ENCODE measurements around the gene POU2F1. TPM values are rescaled to one million over a fixed set of nuclear protein-coding genes. Genes with fewer than 3 reads are reported as not detected.

Gene POU2F1
- total RNA-seq, 1 experiment from 2014 or later = 29.6 TPM

DNA sequence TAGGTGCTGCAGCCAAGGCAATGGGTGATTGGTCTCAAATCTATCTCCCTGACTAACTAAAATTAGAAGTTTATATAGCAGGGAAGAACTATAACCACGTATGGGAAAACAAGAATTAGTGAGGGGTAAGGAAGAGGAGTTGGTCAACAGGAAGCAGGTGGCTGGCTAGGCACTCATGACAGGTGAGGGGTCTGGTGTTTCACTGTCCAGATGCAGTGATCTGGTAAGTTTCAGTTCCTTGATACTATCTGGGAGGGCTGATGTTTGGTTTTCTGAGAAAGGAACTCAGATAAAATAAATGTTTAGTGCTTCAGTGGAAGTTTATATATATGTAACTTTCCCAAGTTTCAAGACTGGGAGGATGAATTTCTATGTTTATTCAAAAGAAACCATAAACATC, 11.6 kb upstream of the POU2F1 start:
- no peaks in the 10 kb centered on the region for H3K27me3 Mint-ChIP-seq (ENCODE audit: insufficient read depth, unreplicated experiment)
- no peaks in the 10 kb centered on the region for H3K36me3 ChIP-seq (ENCODE audit: control insufficient read depth, insufficient read depth, low read length)
- ChIA-PET CTCF (interaction anchor here (0.6 kb wide), 1 partner anchor 10 kb away, joined by 3 read pairs; no protein-coding TSS in a partner anchor), POLR2A (no interaction called here)
- H3K36me3 Mint-ChIP-seq (ENCODE audit: insufficient read depth, unreplicated experiment) = no peaks in the 10 kb centered on the region
- peaks cover 14% of the 10 kb centered on the region for H3K9me3 Mint-ChIP-seq (ENCODE audit: unreplicated experiment)
- H3K4me1 ChIP-seq = no peaks in the 10 kb centered on the region
- 0 out of 2 replicates have a peak, but pooled peaks cover 6% of the 10 kb centered on the region for H3K9me3 ChIP-seq
- no peak overlapping the region for H3K4me3 ChIP-seq (ENCODE audit: low read depth, low read length)
- intact Hi-C loops (cut with micrococcal nuclease; ENCODE audit: unreplicated experiment) = no loop called here
- H3K27ac Mint-ChIP-seq (ENCODE audit: unreplicated experiment) = no peak overlapping the region
- no TSS peak for BruUV-seq (replicated peaks)
- no peaks in the 10 kb centered on the region for H3K27me3 ChIP-seq (replicated peaks; ENCODE audit: control insufficient read depth, insufficient read depth, low read length)
- H3K4me3 Mint-ChIP-seq (ENCODE audit: unreplicated experiment) = no peak overlapping the region
- no peak for DNase-seq
- no peaks in the 10 kb centered on the region for H3K4me1 Mint-ChIP-seq (ENCODE audit: low read depth, unreplicated experiment)
- TF ChIP-seq, protein P1, sequence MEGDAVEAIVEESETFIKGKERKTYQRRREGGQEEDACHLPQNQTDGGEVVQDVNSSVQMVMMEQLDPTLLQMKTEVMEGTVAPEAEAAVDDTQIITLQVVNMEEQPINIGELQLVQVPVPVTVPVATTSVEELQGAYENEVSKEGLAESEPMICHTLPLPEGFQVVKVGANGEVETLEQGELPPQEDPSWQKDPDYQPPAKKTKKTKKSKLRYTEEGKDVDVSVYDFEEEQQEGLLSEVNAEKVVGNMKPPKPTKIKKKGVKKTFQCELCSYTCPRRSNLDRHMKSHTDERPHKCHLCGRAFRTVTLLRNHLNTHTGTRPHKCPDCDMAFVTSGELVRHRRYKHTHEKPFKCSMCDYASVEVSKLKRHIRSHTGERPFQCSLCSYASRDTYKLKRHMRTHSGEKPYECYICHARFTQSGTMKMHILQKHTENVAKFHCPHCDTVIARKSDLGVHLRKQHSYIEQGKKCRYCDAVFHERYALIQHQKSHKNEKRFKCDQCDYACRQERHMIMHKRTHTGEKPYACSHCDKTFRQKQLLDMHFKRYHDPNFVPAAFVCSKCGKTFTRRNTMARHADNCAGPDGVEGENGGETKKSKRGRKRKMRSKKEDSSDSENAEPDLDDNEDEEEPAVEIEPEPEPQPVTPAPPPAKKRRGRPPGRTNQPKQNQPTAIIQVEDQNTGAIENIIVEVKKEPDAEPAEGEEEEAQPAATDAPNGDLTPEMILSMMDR (IDR thresholded peaks at IDR 0.05; ENCODE audit: insufficient read depth in 1 of 2, low read depth in 1 of 2, low read length in 1 of 2, severe bottlenecking in 1 of 2, unreplicated experiment in 1 of 2) = no peak

DNA sequence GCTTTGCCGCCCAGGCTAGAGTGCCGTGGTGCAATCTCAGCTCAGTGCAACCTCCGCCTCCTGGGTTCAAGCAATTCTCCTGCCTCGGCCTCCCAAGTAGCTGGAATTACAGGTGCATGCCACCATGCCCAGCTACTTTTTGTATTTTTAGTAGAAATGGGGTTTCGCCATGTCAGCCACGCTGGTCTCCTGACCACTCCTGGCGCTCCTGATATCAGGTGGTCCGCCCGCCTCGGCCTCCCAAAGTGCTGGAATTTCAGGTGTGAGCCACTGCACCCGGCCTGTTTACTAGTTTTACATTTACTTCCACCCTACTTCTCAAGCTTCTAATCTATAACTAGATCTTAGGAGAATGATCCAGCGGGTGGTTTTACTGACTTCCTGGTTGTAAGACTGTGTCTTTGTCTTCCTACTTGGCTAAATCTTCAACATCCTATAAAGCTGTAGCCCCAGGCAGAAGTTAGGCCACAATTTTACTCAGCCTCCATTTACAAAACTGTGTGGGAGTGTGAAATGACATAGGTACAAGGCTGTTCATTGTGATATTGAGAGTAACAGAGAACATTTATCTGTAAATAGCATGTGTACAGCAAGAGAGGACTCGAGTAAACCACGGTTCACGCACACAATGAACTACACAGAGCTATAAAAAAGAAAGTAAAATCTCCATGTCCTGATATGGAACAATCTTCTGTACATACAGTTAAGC, 9.6 kb upstream of the POU2F1 start:
- Histone ChIP-seq H3K36me3 (ENCODE audit: control insufficient read depth, insufficient read depth, low read length) (no peaks in the 10 kb centered on the region), H3K4me3 (ENCODE audit: low read depth, low read length) (no peak overlapping the region), H3K4me1 (no peaks in the 10 kb centered on the region), H3K9me3 (0 out of 2 replicates have a peak, but pooled peaks cover 6% of the 10 kb centered on the region), H3K27me3 (replicated peaks; ENCODE audit: control insufficient read depth, insufficient read depth, low read length) (no peaks in the 10 kb centered on the region)
- DNase-seq = no peak
- TF ChIP-seq, protein P1 (IDR thresholded peaks at IDR 0.05; ENCODE audit: insufficient read depth in 1 of 2, low read depth in 1 of 2, low read length in 1 of 2, severe bottlenecking in 1 of 2, unreplicated experiment in 1 of 2) = no peak
- Mint-ChIP-seq H3K27ac (ENCODE audit: unreplicated experiment) (no peak overlapping the region), H3K4me3 (ENCODE audit: unreplicated experiment) (no peak overlapping the region), H3K27me3 (ENCODE audit: insufficient read depth, unreplicated experiment) (no peaks in the 10 kb centered on the region), H3K9me3 (ENCODE audit: unreplicated experiment) (peaks cover 14% of the 10 kb centered on the region), H3K36me3 (ENCODE audit: insufficient read depth, unreplicated experiment) (no peaks in the 10 kb centered on the region), H3K4me1 (ENCODE audit: low read depth, unreplicated experiment) (no peaks in the 10 kb centered on the region)
- ChIA-PET POLR2A (no interaction called here), CTCF (interaction anchor here (0.9 kb wide), 1 partner anchor 9 kb away, joined by 3 read pairs; no protein-coding TSS in a partner anchor)
- no TSS peak for BruUV-seq (replicated peaks)
- intact Hi-C loops (cut with micrococcal nuclease; ENCODE audit: unreplicated experiment) = no loop called here

DNA sequence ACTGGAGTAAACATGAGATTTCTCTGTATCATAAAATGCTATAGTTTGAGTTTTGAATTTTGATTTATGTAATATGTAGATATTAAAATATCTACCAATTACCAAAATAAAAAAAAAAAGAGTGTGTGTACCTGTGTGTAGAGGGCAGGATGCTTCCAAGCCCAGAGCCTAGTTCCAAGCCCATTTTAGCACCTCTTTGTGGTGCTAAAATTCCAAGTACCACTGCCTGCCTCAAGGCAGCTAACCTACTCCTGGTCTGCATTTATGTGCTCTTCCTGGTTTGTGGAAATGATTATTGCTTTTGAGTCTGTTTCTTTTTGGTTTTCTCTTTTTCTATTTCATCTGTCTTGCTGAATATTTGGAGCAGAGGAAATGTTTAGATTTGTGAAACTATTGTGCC, 8.7 kb upstream of the POU2F1 start:
- intact Hi-C loops (cut with micrococcal nuclease; ENCODE audit: unreplicated experiment) = no loop called here
- H3K27ac Mint-ChIP-seq (ENCODE audit: unreplicated experiment) = no peak overlapping the region
- Histone ChIP-seq H3K27me3 (replicated peaks; ENCODE audit: control insufficient read depth, insufficient read depth, low read length) (no peaks in the 10 kb centered on the region), H3K9me3 (0 out of 2 replicates have a peak, but pooled peaks cover 6% of the 10 kb centered on the region), H3K4me3 (ENCODE audit: low read depth, low read length) (no peak overlapping the region), H3K36me3 (ENCODE audit: control insufficient read depth, insufficient read depth, low read length) (no peaks in the 10 kb centered on the region), H3K4me1 (no peaks in the 10 kb centered on the region)
- H3K4me3 Mint-ChIP-seq (ENCODE audit: unreplicated experiment) = no peak overlapping the region
- no TSS peak for BruUV-seq (replicated peaks)
- DNase-seq = no peak
- H3K9me3 Mint-ChIP-seq (ENCODE audit: unreplicated experiment) = peaks cover 14% of the 10 kb centered on the region
- no peaks in the 10 kb centered on the region for H3K36me3 Mint-ChIP-seq (ENCODE audit: insufficient read depth, unreplicated experiment)
- H3K27me3 Mint-ChIP-seq (ENCODE audit: insufficient read depth, unreplicated experiment) = no peaks in the 10 kb centered on the region
- CTCF ChIA-PET = no interaction called here
- POLR2A ChIA-PET = no interaction called here
- TF ChIP-seq, protein P1 (IDR thresholded peaks at IDR 0.05; ENCODE audit: insufficient read depth in 1 of 2, low read depth in 1 of 2, low read length in 1 of 2, severe bottlenecking in 1 of 2, unreplicated experiment in 1 of 2) = no peak
- H3K4me1 Mint-ChIP-seq (ENCODE audit: low read depth, unreplicated experiment) = no peaks in the 10 kb centered on the region

All from Caco-2 (cell line).